RWPE2 (cell line): Measurements from ENCODE around the gene NTHL1.
A peak's percentile ranks its signal among the peaks of the same experiment; 100 is the strongest.
"Not testable (repeated sequence)": the region's sequence is repeated elsewhere in the genome, so short reads cannot be mapped to it uniquely, and the experiment has no call there.

Source experiments
- ATAC-seq: fragments of 200-7000 bp; cut with Tn5 transposase; 3 replicates; pipeline ENCODE4 v1.9.1; 2021; ENCODE audit warnings: low read depth
- DNase-seq: peaks from one replicate; pipeline ENCODE4 v3.0.0-alpha.2; 2020; ENCODE audit warnings: low spot score
- H3K27ac ChIP-seq: fragments of 450-650 bp; 2 replicates; pipeline ENCODE4 v1.5.1; 2017; ENCODE audit warnings: mild to moderate bottlenecking; ENCODE audit not compliant: poor library complexity, severe bottlenecking
- H3K27me3 ChIP-seq: fragments of 250-450 bp; sonication (Bioruptor Pico); 2 replicates; pipeline ENCODE4 v1.5.1; 2021; ENCODE audit warnings: mild to moderate bottlenecking, moderate library complexity; ENCODE audit not compliant: insufficient read depth, poor library complexity, severe bottlenecking
- H3K36me3 ChIP-seq: fragments of 250-450 bp; sonication (Bioruptor Pico); 2 replicates; pipeline ENCODE4 v1.5.1; 2020; ENCODE audit warnings: low read depth, mild to moderate bottlenecking, moderate library complexity
- H3K4me1 ChIP-seq: fragments of 250-450 bp; sonication (Bioruptor Pico); 2 replicates; pipeline ENCODE4 v1.5.1; 2021; ENCODE audit warnings: mild to moderate bottlenecking, moderate library complexity; ENCODE audit not compliant: insufficient read depth, poor library complexity, severe bottlenecking
- H3K4me3 ChIP-seq: fragments of 250-450 bp; sonication (Bioruptor Pico); 2 replicates; pipeline ENCODE4 v1.5.1; 2021; ENCODE audit warnings: mild to moderate bottlenecking, moderate library complexity; ENCODE audit not compliant: severe bottlenecking
- H3K9me3 ChIP-seq: fragments of 250-450 bp; sonication (Bioruptor Pico); 2 replicates; pipeline ENCODE4 v1.5.1; 2021; ENCODE audit warnings: mild to moderate bottlenecking, moderate library complexity; ENCODE audit not compliant: severe bottlenecking
- TF ChIP-seq, protein P1 (sequence below): fragments of 450-650 bp; IDR thresholded peaks from one replicate; pipeline ENCODE4 v1.5.1; 2017; ENCODE audit warnings: mild to moderate bottlenecking, moderate library complexity; ENCODE audit not compliant: poor library complexity, severe bottlenecking

NTHL1 gene

DNA sequence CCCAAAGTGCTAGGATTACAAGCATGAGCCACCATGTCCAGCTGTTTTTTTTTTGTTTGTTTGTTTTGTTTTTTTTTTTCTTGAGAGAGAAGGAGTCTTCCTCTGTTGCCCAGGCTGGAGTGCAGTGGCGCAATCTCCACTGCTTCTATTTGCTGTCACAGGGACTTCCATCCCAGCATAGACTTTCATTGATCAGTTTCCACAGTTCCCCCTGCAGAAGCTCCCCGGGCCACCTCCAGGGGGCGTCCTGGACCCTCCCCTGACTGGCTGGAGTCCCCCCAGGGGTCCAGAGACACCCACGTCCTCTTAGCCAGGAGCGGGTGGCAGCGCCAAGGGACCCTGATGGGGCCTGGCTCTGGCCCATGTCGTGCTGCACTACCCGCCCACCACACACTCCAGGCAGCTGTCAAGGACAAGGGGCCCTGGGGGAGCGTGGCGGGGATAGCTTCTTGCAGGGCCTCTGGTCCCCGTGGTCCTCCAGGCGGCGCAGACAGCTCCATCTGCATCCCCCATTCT is 31.2 kb downstream of the NTHL1 start:
- H3K4me3 ChIP-seq = no peak overlapping the region
- no peaks in the 10 kb centered on the region for H3K36me3 ChIP-seq
- TF ChIP-seq, protein P1, sequence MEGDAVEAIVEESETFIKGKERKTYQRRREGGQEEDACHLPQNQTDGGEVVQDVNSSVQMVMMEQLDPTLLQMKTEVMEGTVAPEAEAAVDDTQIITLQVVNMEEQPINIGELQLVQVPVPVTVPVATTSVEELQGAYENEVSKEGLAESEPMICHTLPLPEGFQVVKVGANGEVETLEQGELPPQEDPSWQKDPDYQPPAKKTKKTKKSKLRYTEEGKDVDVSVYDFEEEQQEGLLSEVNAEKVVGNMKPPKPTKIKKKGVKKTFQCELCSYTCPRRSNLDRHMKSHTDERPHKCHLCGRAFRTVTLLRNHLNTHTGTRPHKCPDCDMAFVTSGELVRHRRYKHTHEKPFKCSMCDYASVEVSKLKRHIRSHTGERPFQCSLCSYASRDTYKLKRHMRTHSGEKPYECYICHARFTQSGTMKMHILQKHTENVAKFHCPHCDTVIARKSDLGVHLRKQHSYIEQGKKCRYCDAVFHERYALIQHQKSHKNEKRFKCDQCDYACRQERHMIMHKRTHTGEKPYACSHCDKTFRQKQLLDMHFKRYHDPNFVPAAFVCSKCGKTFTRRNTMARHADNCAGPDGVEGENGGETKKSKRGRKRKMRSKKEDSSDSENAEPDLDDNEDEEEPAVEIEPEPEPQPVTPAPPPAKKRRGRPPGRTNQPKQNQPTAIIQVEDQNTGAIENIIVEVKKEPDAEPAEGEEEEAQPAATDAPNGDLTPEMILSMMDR = peak; percentile 13
- H3K9me3 ChIP-seq = no peaks in the 10 kb centered on the region
- no peak for ATAC-seq
- H3K4me1 ChIP-seq = peaks cover 10% of the 10 kb centered on the region
- no peak overlapping the region for H3K27ac ChIP-seq
- peaks cover 18% of the 10 kb centered on the region for H3K27me3 ChIP-seq
- DNase-seq = no peak

DNA sequence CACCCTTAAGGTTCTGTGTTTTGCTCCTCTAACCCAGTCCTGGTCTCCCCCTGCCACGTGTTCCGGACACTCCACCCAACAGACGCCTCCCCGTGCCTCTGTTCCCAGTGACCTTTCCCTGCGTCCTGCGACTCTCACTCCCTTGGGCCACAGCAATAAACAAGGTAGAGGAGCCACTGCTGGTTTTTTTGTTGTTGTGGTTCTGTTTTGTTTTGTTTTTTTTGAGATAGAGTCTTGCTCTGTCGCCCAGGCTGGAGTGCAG is 31.8 kb downstream of the NTHL1 start:
- Histone ChIP-seq H3K36me3 (no peaks in the 10 kb centered on the region), H3K9me3 (no peaks in the 10 kb centered on the region), H3K4me3 (no peak overlapping the region), H3K4me1 (peaks cover 10% of the 10 kb centered on the region), H3K27me3 (peaks cover 16% of the 10 kb centered on the region), H3K27ac (peak overlapping the region; percentile 53)
- no peak for ATAC-seq
- TF ChIP-seq, protein P1 = no peak
- DNase-seq = no peak

DNA sequence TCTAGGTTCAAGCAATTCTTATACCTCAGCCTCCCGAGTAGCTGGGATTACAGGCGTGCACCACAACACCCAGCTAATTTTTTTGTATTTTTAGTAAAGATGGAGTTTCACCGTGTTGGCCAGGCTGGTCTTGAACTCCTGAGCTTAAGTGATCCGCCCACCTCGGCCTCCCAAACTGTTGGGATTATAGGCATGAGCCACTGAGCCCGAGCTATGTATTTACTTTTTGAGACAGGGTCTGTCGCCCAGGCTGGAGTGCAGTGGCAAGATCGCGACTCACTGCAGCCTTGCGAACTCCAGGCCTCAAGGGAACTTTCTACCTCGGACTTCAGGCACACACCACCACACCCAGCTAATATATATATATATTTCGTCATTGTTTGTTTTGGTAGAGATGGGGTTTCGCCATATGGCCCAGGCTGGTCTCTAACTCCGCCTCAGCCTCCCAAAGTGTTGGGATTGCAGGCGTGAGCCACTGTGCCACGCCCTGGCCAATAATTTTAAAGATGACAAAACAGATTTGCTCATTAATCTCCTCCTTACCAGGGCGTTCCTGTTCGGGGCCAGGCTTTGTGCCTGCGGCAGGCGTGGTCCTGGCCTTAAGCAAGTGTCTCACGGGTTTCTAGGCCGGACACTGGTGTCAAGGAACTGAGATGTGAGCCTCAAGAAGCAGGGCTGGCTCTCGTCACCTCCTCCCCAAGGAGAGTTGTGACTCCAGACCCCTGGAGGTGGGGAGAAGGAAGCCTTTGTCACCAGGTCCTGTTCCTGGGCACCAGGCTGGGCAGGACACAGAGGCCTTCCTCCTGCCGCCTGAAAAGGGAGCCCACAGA is 32.3 kb downstream of the NTHL1 start:
- Histone ChIP-seq H3K27ac (peak overlapping the region; percentile 53), H3K4me1 (peaks cover 10% of the 10 kb centered on the region), H3K36me3 (no peaks in the 10 kb centered on the region), H3K9me3 (no peaks in the 10 kb centered on the region), H3K27me3 (peaks cover 11% of the 10 kb centered on the region), H3K4me3 (no peak overlapping the region)
- TF ChIP-seq, protein P1 = no peak
- no peak for DNase-seq
- peak; percentile 90 for ATAC-seq

DNA sequence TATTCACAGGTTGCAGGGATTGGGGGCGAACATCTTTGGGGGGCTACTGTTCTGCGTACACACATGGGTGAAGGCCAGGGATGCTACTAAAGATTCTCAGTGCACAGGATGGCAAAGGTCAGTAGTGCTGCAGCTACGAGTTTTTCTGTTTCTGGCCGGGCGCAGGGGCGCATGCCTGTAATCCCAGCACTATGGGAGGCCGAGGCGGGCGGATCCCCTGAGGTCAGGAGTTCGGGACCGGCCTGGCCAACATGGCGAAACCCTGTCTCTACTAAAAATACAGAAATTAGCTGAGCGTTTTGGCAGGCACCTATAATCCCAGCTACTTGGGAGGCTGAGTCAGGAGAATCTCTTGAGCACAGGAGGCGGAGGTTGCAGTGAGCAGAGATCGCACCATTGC is 34.1 kb downstream of the NTHL1 start:
- Histone ChIP-seq H3K4me1 (peaks cover 10% of the 10 kb centered on the region), H3K36me3 (peaks cover 4% of the 10 kb centered on the region; the same call in 1 of the 2 replicates), H3K27me3 (no peaks in the 10 kb centered on the region), H3K27ac (no peak overlapping the region), H3K9me3 (no peaks in the 10 kb centered on the region), H3K4me3 (no peak overlapping the region)
- DNase-seq (no peak), ATAC-seq (no peak)
- TF ChIP-seq, protein P1 = no peak

DNA sequence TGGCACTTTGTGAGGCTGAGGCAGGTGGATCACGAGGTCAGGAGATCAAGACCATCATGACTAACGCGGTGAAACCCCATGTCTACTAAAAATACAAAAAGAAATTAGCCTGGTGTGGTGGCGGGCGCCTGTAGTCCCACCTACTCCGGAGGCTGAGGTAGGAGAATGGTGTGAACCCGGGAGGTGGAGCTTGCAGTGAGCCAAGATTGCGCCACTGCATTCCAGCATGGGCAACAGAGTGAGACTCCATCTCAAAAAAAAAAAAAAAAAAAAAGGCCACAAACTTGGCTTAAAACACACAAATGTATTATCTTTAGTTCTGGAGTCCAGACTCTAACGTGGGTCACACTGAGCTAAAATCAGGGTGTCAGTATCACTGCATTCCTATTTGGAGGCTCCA is 35.9 kb downstream of the NTHL1 start:
- peaks cover 13% of the 10 kb centered on the region for H3K36me3 ChIP-seq
- ATAC-seq, H3K9me3 ChIP-seq, H3K27me3 ChIP-seq, H3K4me3 ChIP-seq, H3K27ac ChIP-seq, DNase-seq: not testable (repeated sequence)
- H3K4me1 ChIP-seq = peaks cover 18% of the 10 kb centered on the region
